ENCODE data around the gene CACNB3.
"Not testable (repeated sequence)": the region's sequence is repeated elsewhere in the genome, so short reads cannot be mapped to it uniquely, and the experiment has no call there.

The CACNB3 gene

GRCh38 chr12:48865281-48866051, 47.2 kb downstream of the CACNB3 start, which contains the start of gene RND1:
TSS of gene RND1 (minus strand) at chr12:48865870. CDS start at chr12:48865767, 103 bp downstream.
- peak within 1 kb of the TSS; percentile 61 for H3K4me3 ChIP-seq (ENCODE audit: low read depth, low read length)
- DNase-seq (ENCODE audit: low read depth) = peak; percentile 94
- TF ChIP-seq CTCF (conservative IDR thresholded peaks at IDR 0.05; ENCODE audit: low read depth, low read length) = peak; percentile 19

GRCh38 chr12:48866052-48866711, 47.9 kb downstream of the CACNB3 start:
- H3K4me3 ChIP-seq (ENCODE audit: low read depth, low read length) = peak overlapping the region; percentile 44
- no peak for TF ChIP-seq CTCF (conservative IDR thresholded peaks at IDR 0.05; ENCODE audit: low read depth, low read length)
- DNase-seq (ENCODE audit: low read depth) = no peak

GRCh38 chr12:48868451-48868850, 50.2 kb downstream of the CACNB3 start:
- DNase-seq (ENCODE audit: low read depth) = no peak
- TF ChIP-seq CTCF (conservative IDR thresholded peaks at IDR 0.05; ENCODE audit: low read depth, low read length) = no peak
- H3K4me3 ChIP-seq (ENCODE audit: low read depth, low read length) = no peak overlapping the region

GRCh38 chr12:48869191-48869590, 50.9 kb downstream of the CACNB3 start:
- no peak for TF ChIP-seq CTCF (conservative IDR thresholded peaks at IDR 0.05; ENCODE audit: low read depth, low read length)
- no peak overlapping the region for H3K4me3 ChIP-seq (ENCODE audit: low read depth, low read length)
- no peak for DNase-seq (ENCODE audit: low read depth)

- no peak for DNase-seq (ENCODE audit: low read depth)
- H3K4me3 ChIP-seq (ENCODE audit: low read depth, low read length) = no peak overlapping the region
- no peak for TF ChIP-seq CTCF (conservative IDR thresholded peaks at IDR 0.05; ENCODE audit: low read depth, low read length)
Measured at GRCh38 chr12:48873096-48873495, 54.8 kb downstream of the CACNB3 start.

- DNase-seq (ENCODE audit: low read depth); H3K4me3 ChIP-seq (ENCODE audit: low read depth, low read length): not testable (repeated sequence)
Measured at GRCh38 chr12:48873534-48873933, 55.2 kb downstream of the CACNB3 start.

GRCh38 chr12:48875944-48876515, 57.7 kb downstream of the CACNB3 start:
- H3K4me3 ChIP-seq (ENCODE audit: low read depth, low read length) = no peak overlapping the region
- DNase-seq (ENCODE audit: low read depth) = no peak
- TF ChIP-seq CTCF (conservative IDR thresholded peaks at IDR 0.05; ENCODE audit: low read depth, low read length) = no peak

All from choroid plexus epithelial cell (primary cell).